ENCODE results near the gene ANO8.

- TF ChIP-seq CTCF (conservative IDR thresholded peaks at IDR 0.05) (no peak), ZFX (IDR thresholded peaks at IDR 0.05) (no peak)
These were observed 26.7 kb downstream of the ANO8 start for GRCh38 chr19:17307876-17308377.
